ENCODE data around the gene PIEZO2.

GRCh38 chr18:11046140-11046539 lies 103.2 kb downstream of the PIEZO2 start:
- TF ChIP-seq POLR2A (IDR thresholded peaks at IDR 0.05) (no peak), CTCF (IDR thresholded peaks at IDR 0.05 in 4 of 5, conservative IDR thresholded peaks at IDR 0.05 in 1 of 5) (no peak)
